Suprapubic skin (tissue), 4 donors: ENCODE data around the gene SLC66A2. TPM values are rescaled to one million over a fixed set of nuclear protein-coding genes. Genes with fewer than 3 reads are reported as not detected.
A peak's percentile ranks its signal among the peaks of the same experiment; 100 is the strongest.

Experiments used
- DNase-seq, 2 donors: peaks; one replicate each; pipeline ENCODE4 v3.0.0-alpha.2; 2019; ENCODE audit warnings: low spot score in 2 of 2
- H3K27ac ChIP-seq: fragments of 200-600 bp; sonication (generic); one replicate; pipeline ENCODE4 v1.5.1; 2019
- H3K27me3 ChIP-seq: fragments of 200-600 bp; sonication (generic); one replicate; pipeline ENCODE4 v1.5.1; 2019
- H3K36me3 ChIP-seq: fragments of 200-600 bp; sonication (generic); one replicate; pipeline ENCODE4 v1.5.1; 2019
- H3K4me1 ChIP-seq: fragments of 200-600 bp; sonication (generic); one replicate; pipeline ENCODE4 v1.5.1; 2019
- H3K4me3 ChIP-seq: fragments of 200-600 bp; sonication (generic); one replicate; pipeline ENCODE4 v1.5.1; 2019; ENCODE audit warnings: mild to moderate bottlenecking
- H3K9me3 ChIP-seq: fragments of 200-600 bp; sonication (generic); one replicate; pipeline ENCODE4 v1.5.1; 2019
- CTCF ChIP-seq, 2 donors: fragments of 200-600 bp in 1 of 2; fragments of 450-650 bp in 1 of 2; sonication (generic) in 1 of 2; IDR thresholded peaks; one replicate each; pipeline ENCODE4 v1.5.1; 2016 to 2019; ENCODE audit warnings: antibody characterized with exemption in 2 of 2, mild to moderate bottlenecking in 1 of 2, moderate library complexity in 1 of 2
- EP300 ChIP-seq: sonication (generic); formaldehyde crosslinking; IDR thresholded peaks from one replicate; pipeline ENCODE4 v1.6.1; 2017; ENCODE audit warnings: antibody characterized with exemption
- POLR2A ChIP-seq, 2 donors: fragments of 450-650 bp; IDR thresholded peaks; one replicate each; pipeline ENCODE4 v1.6.1; 2017; ENCODE audit warnings: antibody characterized with exemption in 2 of 2, mild to moderate bottlenecking in 2 of 2, moderate library complexity in 2 of 2
- POLR2AphosphoS5 ChIP-seq, 3 donors: sonication (generic); formaldehyde crosslinking; IDR thresholded peaks; one replicate each; pipeline ENCODE4 v1.6.1; 2017; ENCODE audit warnings: antibody characterized with exemption in 3 of 3
- WGBS: methylation state at CpG from one replicate; pipeline ENCODE4 v1.1.5; 2018; 5-methylcytosine and 5-hydroxymethylcytosine counted together
- total RNA-seq, 4 donors: library from RNA; depleted of rRNA; stranded (reverse); fragments of >200 nt; gene quantifications; one replicate each; pipeline ENCODE4 v1.1.0, GENCODE V29; 2016

SLC66A2 gene
- total RNA-seq, 4 donors from 2014 or later: 53.4 to 84.7 (median 79.3) TPM

GRCh38 chr18:79877163-79878091 lies 74.0 kb downstream of the SLC66A2 start:
- H3K4me1 ChIP-seq: peaks cover 9% of the 10 kb centered on the region
- 60% methylated on average over 29 of the region's 38 CpGs for WGBS
- H3K4me3 ChIP-seq: no peak overlapping the region
- H3K9me3 ChIP-seq: no peaks in the 10 kb centered on the region
- peak; percentile 53 to 64 for DNase-seq
- H3K27ac ChIP-seq: no peak overlapping the region
- H3K36me3 ChIP-seq: no peaks in the 10 kb centered on the region
- H3K27me3 ChIP-seq: peaks cover 41% of the 10 kb centered on the region
- TF ChIP-seq EP300: no peak
- no peak for TF ChIP-seq POLR2A (IDR thresholded peaks at IDR 0.05)
- no peak for TF ChIP-seq POLR2AphosphoS5 (IDR thresholded peaks at IDR 0.05)
- no peak for TF ChIP-seq CTCF (IDR thresholded peaks at IDR 0.05)

- peak in 1 of 2 donors; percentile 66 for DNase-seq
- Histone ChIP-seq H3K36me3 (no peaks in the 10 kb centered on the region), H3K4me3 (no peak overlapping the region), H3K4me1 (peaks cover 9% of the 10 kb centered on the region), H3K27ac (no peak overlapping the region), H3K27me3 (peaks cover 45% of the 10 kb centered on the region), H3K9me3 (no peaks in the 10 kb centered on the region)
- no peak for TF ChIP-seq EP300
- TF ChIP-seq POLR2AphosphoS5 (IDR thresholded peaks at IDR 0.05): no peak
- TF ChIP-seq POLR2A (IDR thresholded peaks at IDR 0.05): no peak
- TF ChIP-seq CTCF (IDR thresholded peaks at IDR 0.05): no peak
- 61% methylated on average over 5 of the region's 16 CpGs for WGBS
These were observed 75.0 kb downstream of the SLC66A2 start for GRCh38 chr18:79876497-79876896.

- peak; percentile 41 to 75 for DNase-seq
These were observed 75.5 kb downstream of the SLC66A2 start for GRCh38 chr18:79875931-79876461.

GRCh38 chr18:79875531-79875919 lies 75.9 kb downstream of the SLC66A2 start:
- H3K9me3 ChIP-seq: no peaks in the 10 kb centered on the region
- no peaks in the 10 kb centered on the region for H3K36me3 ChIP-seq
- peak in 1 of 2 donors; percentile 39 for DNase-seq
- peaks cover 9% of the 10 kb centered on the region for H3K4me1 ChIP-seq
- H3K27ac ChIP-seq: no peak overlapping the region
- no peak overlapping the region for H3K4me3 ChIP-seq
- 88% methylated on average over 10 of the region's 15 CpGs for WGBS
- H3K27me3 ChIP-seq: peaks cover 46% of the 10 kb centered on the region
- TF ChIP-seq CTCF (IDR thresholded peaks at IDR 0.05) (no peak), POLR2A (IDR thresholded peaks at IDR 0.05) (no peak), POLR2AphosphoS5 (IDR thresholded peaks at IDR 0.05) (no peak), EP300 (no peak)

More at GRCh38 chr18:79875931-79876461, 75.5 kb downstream of the SLC66A2 start:
- WGBS: 61% methylated on average over 22 of the region's 23 CpGs
- no peak for TF ChIP-seq CTCF (IDR thresholded peaks at IDR 0.05)
- TF ChIP-seq POLR2AphosphoS5 (IDR thresholded peaks at IDR 0.05): no peak
- TF ChIP-seq EP300: no peak
- TF ChIP-seq POLR2A (IDR thresholded peaks at IDR 0.05): no peak
- Histone ChIP-seq H3K27ac (no peak overlapping the region), H3K36me3 (no peaks in the 10 kb centered on the region), H3K27me3 (peaks cover 46% of the 10 kb centered on the region), H3K4me1 (peaks cover 9% of the 10 kb centered on the region), H3K9me3 (no peaks in the 10 kb centered on the region), H3K4me3 (no peak overlapping the region)
